ENCODE results near the gene PTPRD.

PTPRD gene

DNA sequence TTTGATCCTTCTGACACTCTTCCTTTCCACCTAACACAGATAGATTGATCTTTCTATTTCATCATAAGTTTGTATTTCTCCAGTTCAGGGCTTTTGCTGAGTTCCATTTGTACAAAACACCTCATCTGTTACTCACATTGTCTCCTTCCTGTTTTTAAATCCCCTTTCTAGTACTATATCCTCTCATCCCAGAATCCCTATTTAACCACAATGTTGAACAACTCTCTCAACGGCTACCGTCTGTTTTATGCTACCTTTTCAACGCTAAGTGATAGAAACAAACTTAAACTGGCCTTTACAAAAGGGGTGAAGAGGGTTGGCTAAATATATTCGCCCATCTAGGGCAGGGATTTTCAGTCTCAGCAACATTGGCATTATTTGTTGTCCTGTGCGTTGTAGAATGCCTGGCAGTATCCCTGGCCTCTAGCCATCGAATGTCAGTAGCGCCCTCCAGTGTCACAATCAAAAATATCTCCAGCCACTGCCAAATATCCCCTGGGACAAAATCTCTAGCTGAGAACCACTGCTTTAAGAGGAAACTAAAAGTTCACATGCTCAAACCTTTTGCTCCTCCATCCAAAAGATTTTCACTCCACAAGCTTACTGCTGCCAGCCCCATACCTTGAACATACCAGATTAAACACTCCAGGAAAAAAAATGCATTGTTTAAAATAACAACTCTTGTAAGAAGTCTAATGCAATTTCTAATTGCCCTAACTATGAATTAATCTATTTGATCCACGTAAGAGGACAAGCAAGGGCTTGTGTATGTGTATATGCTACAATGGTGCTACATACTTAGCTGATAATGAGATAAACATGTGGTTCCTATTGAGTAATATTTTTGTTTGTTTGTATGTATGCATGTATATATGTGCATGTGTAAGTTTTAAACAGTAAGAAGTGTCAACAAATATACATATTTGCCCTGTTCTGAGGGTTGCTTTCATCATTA is 344.0 kb downstream of the PTPRD start:
- no peak for DNase-seq (ENCODE audit: low spot score)

DNA sequence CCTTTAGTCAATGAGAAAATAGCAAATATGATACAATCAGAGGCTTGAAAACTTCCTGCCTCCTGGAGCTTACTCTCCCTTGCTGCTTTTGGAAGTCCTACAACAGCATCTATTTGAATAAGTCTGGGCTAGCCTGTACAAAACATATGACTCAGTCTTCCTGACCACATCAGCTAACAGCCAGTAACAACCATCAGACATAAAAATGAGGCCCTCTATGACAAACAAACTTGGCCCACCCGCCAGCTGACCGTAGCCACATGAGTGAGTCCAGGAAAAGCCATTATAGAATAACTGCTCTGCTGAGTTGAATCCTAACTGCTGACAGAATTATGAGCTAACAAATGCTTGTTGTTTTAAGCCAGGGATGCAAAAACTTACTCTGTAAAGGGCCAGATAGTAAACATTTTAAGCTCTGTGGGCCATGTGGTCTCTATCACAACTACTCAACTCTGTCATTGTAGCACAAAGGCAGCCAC is 347.6 kb downstream of the PTPRD start:
- no peak for DNase-seq (ENCODE audit: low spot score)

DNA sequence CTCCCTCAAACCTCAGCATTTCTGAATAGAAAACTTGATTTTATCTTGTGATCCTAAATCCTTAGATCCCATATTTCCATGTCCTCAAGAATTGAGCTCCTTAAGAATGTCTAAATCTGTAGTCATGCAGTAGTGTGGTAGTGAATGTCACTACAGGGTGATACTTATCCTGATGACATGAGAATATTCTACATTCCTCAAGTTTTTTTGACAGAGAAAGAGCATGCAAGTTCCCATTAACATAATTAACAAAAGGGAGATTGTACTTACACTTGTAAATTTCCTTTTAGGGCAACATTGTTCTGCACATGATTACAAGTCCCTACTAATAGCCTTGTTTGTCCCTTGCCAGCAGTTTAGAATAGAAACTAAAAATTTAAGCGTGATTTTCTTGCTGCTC is 352.3 kb downstream of the PTPRD start:
- no peak for DNase-seq (ENCODE audit: low spot score)

DNA sequence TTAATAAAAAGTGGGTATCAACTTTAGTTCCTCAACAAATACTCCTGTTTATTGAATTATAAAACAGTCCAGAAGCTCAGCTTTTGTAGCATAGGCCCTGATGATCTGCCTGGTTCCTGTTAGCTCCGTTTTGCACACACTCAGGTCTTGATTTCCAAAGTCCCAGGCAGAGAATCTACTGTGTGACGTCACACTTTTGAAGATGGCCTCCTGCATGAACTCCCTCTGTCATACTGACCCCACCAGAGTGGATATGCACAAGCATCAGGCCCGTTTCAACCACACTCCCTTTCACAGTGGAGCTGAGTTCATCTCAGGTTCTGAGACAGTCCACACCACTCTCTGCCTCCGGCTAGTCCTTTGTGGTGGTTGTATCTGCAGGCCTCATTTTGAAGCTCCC is 353.1 kb downstream of the PTPRD start:
- no peak for DNase-seq (ENCODE audit: low spot score)

DNA sequence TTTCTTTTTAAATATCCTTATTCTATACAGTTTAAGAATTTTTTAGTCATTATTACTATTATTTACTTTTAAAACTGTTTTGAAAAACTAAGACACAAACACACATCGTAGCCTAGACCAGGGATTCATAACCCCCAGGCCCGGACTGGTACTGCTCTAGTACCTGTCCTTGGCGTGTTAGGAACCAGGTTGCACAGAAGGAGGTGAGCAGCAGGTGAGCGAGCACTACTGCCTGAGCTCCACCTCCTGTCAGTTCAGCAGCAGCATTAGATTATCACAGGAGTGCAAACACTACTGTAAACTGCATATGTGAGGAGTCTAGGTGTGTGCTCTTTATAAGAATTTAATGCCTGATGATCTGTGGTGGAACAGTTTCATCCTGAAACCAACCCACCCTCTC is 357.0 kb downstream of the PTPRD start:
- no peak for DNase-seq (ENCODE audit: low spot score)

DNA sequence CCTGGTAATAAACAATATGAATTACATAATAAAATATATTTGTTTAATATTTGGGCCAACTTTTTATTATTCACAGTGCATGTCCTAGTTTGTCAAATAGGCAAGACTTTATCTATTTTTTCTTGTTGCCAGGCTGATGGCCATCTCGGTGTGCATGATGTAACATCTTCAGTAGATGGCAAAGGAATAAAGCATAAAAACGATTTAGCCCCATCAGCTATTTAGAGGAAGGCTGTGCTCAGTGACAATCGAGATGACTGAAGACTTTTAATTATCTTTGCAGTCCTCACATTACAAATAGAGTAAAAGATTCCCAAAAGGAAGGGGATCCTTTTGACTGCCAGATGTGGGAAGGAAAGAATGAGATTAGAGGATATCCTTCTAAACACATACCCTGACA is 358.5 kb downstream of the PTPRD start:
- DNase-seq (ENCODE audit: low spot score), result no peak

DNA sequence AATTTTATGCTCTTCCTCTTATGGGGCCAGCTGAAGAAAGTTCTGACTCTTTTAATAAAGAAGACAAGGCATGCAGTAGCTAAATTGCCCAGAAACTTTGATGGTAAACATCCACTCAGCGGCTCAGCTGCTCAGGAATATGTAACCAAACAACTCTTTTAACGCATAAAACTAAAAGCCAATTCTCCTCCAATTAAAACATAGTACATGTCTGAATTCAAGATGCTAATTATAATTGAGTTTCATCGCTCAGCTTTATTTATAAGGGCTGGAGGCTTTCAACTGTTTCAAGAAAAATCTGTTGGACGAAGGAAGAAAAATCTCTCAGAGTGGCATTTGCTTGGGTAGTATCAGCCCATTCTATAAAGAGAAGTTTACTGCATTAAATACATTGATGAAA is 359.5 kb downstream of the PTPRD start:
- no peak for DNase-seq (ENCODE audit: low spot score)

DNA sequence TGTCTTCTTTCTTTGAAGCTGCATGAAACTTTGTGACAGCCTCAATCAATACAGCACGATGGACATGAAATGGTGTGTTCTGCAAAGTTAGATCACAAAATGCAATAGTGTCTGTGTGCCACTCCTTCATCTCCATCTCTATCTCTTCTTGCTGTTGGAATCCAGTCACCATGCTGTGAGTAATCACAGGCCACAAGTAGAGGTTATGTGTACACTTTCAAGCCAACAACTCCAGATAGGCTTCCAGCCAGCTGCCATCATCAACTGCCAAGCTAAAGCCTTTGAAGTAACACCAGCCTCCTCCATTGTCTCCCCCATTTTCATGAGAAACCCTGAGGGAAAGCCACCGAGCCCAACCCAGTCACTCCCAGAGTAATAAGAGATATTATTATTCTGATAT is 360.6 kb downstream of the PTPRD start:
- no peak for DNase-seq (ENCODE audit: low spot score)

DNA sequence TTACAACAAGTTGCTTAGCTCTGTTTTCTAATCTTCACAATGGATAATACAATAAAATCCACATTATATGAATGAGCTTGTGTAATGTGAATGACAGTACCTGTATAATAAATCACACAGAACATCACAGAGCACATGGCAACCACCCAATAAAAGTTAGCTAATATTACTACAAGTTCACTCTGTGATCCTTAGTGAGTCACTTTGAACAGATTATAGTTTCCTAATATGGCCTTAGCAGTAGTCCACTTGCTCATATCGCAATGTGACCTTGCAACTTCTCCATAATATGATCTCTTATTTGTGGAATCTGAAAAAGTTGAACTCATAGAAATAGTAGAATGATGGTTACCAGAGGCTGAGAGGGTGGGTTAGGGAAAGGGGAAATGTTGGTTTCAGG is 361.3 kb downstream of the PTPRD start:
- DNase-seq (ENCODE audit: low spot score), result no peak

DNA sequence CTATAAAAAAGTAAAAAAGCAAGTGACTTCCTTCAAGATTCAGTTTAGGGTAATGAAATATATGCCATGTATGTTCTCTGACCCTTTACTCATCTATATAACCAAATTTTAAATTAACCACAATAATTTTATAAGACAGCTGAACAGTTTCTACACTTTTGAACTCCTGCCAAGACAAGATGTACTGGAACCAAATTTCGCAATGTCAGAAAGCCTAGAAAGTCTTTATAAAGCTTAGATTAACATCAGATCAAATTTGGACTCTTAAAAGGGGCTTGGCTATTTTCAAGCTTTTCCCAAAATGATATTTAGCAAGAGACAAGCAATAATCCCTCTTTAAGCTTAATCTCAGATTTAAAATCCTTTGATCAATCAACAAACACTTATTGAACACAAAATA is 362.6 kb downstream of the PTPRD start:
- no peak for DNase-seq (ENCODE audit: low spot score)

DNA sequence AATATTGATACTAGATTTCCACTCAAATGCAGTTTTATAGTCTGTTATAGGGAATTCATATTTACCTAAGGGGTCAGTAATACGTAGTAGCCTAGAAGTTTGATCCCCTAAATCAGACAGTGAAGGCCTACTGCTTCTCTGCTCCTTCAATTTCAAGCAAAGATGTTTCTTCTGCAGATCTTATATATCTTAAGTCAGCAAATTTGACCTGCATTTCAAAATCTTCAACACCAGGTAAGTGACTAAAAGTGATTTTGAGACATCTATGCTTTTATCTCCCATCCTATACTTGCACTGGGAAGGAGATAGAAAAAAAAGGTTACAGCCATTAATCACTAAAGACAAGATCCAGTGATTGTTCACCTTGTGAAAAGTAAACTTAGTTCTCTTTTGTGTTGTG is 363.9 kb downstream of the PTPRD start:
- DNase-seq (ENCODE audit: low spot score), result no peak

DNA sequence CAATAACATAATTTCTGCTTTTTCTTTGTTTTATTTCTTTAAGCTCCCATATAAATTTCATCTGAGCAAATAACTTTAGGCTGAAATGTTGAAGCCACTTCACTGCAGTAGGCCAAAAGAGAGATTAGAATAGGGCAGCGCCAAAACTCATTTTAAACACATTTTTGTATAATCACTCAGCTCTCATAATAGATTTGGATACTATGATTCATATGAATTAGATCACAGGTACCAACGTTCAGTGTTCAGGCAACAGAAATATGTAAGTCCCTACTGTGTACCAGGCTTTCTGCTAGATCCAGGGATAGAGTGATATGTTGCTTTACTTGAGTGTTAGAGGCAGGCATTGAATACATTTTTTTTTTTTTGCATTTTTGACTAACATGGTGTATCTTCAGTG is 370.5 kb downstream of the PTPRD start:
- no peak for DNase-seq (ENCODE audit: low spot score)

DNA sequence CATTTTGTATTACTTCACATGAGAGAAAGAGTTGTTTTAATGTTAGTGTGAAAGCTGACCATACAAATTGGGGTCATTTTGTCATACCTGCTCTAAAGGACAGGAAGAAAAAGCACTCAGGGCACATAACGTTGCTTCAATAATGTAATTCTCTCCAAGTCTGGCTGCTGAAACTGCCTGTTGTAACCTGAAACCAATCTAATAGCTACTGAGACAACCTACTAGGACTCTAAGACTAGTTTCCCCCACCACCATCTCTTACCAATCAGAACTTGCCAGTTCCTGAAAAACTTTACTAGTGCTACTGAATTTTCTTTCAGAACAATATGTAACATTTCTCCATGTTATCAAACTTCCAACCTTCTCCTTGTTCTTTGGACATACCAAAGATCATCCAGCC is 374.7 kb downstream of the PTPRD start:
- no peak for DNase-seq (ENCODE audit: low spot score)

DNA sequence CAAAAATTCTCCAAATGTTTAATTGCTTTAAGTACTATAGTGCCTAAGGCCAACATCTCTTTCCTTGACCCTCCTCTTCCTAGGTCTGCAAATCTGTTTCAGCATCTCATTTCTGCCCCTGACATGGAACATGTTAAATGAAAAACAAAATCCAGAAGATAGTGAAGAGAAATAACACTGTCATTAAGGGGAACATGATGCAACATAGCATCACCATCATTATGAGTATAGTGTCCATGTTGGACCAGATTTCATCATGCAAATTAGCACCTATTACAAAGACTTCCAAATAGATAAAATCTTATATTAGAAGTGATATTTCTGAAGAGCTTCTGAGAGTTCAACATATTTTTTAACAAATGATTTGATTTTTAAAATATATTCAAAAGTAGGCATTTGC is 375.2 kb downstream of the PTPRD start:
- no peak for DNase-seq (ENCODE audit: low spot score)

DNA sequence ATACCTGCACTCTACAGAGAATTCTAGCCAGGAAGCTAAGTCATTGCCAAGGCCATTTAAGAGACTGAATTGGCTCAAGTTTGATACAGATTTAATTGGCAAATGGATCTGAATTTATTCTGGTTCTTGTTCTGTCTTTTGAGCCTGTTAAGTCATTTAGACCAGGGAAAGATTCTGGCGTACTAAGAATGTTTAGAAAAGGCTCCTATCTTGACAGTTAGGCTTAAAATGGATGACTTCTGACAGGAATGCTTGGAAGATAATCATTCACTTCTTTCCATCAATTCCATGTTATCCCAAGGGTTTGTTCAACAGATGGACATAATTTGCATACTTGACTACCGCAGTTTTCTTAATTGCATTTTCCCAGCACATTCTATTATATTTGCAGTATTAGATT is 376.6 kb downstream of the PTPRD start:
- DNase-seq (ENCODE audit: low spot score), result no peak

DNA sequence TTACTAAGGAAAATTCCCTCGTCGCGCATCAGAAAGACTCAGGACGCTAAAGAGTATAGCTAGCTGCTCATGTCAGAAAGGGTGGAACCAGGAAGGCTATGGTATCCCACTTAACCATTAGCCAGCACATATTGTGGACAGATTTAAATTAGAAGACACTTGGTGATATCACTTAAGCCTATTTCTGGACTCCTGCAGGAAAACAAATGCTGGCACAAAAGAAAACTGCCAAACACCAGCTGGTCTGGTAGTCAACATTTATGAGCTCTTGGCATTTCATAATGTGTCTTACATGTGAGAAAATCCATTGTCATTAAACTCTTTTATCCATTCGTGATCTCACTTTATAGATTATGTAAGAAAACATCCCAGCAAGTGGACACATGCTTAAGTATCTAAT is 377.4 kb downstream of the PTPRD start:
- DNase-seq (ENCODE audit: low spot score), result no peak

DNA sequence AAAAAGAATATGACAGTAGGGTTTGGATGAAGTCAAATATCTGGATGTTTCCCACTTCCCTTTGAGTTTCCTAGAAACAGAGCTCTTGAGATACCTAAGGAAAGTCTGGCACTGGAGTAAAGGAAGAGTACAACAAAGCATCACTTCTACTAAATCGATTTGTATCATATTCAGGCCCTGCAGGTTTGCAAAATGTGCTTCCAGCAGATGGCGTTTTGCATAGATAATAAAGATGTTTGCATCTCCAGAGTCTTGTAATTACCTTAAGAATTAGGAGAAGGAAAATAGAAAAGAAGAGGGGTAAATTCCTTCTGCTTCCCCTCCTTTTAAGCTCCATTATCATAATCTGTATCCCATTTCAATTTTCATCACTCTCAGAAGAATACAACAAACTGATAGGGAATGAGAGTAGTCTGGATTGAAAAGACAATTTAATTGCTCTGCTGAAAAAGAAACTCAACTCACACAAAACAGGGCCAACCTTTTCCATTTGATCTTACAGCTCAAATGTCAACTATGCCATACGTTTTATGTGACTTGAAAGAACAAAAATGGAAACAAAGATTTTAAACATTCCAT is 380.4 kb downstream of the PTPRD start:
- no peak for DNase-seq (ENCODE audit: low spot score)

DNA sequence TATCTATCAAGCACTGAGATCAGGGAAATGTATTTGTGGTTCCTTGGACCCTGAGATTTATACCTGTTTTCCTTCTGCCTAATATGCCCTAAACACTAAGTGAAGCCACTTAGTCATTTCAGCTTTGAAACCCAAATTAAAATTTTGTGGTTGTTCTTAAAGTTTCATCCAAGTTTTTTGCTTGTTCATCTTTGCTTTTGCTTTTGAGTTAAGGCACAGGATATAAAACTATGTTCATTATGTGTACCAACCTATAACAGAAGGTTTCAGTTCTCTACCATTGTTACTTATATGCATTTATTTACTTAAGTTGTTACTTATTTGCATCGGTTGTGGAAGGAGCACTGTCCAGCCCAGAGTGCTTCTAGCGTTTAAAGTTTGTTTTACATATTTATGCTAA is 382.3 kb downstream of the PTPRD start:
- no peak for DNase-seq (ENCODE audit: low spot score)

DNA sequence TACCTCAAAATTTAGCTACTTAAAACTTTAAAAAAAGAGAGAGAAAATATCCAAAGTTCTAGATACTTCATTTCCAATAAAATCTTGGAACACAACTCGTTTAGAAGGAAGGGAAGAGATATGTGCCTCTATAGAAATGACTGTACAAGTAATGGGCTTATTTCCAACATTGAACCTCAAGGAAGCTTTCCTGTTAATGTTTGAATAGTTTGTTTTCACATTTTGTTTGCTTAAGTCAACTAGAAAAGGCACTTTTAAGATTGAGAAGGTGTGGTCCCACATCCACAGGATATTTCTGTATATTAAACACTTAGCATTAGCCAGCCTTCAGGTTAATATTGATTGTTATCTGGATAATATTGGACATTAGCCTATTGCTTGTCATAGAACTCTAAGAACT is 384.7 kb downstream of the PTPRD start:
- DNase-seq (ENCODE audit: low spot score), result no peak

DNA sequence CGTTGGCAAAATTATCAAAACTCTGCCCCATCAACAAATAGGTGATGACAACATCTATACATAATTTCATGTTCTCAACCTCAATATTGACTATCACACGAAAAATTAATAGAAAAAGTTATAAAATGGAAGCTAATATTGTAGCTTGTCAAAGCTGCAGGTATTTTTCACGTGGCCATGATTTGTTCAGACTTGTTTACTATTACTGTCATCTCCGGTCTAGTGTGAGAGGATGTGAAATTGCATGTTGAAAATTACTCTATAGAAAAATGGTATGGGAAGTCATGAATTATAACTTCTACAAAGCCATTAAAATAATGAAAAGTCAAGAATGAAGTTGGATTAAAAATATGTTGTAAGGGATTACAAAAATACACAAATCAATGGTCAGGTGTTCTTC is 385.8 kb downstream of the PTPRD start:
- DNase-seq (ENCODE audit: low spot score), result no peak

DNA sequence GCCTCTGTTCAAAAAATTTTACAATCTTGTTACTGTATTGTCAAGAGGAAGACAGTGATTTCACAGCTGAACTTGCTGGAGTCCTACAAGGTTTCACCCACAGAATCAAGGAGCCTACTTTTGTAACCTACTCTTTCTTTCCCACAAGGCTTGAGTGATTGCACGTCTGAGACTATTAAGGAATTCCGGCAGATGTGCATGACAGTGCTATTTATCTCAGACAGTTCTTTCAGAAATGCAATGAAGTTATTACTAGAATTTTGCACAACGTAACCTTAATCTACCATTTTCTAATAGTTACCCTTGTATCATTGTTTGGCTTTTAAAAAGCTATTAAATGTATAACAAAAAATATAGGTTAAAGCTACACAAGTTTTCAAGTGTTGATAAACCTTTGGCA is 400.1 kb downstream of the PTPRD start:
- no peak for DNase-seq (ENCODE audit: low spot score)

DNA sequence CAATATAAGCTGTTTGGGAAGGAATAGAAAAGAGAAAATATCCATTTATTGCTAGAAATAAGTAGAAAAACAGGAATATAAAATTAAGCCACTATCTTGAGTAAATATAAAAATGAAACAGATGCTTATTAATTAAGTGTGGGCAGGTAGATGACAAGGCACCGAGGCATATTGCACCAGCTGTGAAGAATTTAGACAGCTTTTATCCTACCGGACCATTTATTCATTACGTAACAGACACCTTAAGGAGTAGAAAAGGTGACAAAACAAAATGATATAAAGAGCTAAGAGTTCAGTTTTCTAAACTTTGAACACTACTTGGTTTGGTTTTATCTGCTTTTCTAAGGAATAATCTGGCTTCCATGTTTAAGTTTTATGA is 404.1 kb downstream of the PTPRD start:
- DNase-seq (ENCODE audit: low spot score), result no peak

DNA sequence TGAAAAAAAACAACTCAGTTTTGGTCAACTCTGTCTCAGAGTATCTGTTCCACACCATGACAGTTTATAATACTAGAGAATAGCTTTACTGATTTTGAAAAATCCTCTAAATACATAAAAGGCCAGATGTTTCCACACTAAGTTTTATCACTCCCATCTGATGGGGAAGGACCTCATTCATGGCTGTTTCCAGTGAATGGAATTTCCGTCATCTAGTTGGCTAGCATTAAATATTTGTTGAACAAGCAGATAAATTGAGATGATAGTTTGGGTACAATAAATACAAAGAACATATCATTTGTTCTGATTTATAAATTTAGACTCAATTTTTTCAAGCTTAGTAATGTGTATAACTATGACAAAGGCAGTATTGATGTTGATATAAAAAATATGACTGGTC is 408.5 kb downstream of the PTPRD start:
- no peak for DNase-seq (ENCODE audit: low spot score)

DNA sequence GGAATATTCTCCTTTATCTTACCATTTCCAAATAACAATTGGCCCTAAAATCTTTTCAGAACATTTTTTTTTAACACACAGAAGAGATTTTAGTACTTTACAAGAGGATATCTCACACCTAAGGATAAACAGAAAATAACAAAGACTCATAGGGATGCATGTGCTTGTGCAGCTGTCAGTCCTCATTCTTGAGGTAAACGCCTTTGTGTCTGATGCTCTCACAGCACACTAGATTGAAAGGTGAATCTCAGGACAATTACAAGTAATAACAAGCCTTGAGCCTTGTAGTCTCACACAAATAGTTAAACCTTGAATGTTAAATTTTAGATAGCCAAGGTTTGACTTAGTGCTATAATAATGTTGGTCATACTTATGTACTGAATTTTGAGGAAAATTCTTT is 439.2 kb downstream of the PTPRD start:
- no peak for DNase-seq (ENCODE audit: low spot score)
